HG03521 (cell line): ENCODE data around the gene DQX1.

Experiments
- ATAC-seq: cut with Tn5 transposase; IDR thresholded peaks from one replicate; pipeline ENCODE4 v1.9.1; 2021; ENCODE audit warnings: mild to moderate bottlenecking, moderate library complexity; ENCODE audit not compliant: unreplicated experiment

The DQX1 gene

DNA sequence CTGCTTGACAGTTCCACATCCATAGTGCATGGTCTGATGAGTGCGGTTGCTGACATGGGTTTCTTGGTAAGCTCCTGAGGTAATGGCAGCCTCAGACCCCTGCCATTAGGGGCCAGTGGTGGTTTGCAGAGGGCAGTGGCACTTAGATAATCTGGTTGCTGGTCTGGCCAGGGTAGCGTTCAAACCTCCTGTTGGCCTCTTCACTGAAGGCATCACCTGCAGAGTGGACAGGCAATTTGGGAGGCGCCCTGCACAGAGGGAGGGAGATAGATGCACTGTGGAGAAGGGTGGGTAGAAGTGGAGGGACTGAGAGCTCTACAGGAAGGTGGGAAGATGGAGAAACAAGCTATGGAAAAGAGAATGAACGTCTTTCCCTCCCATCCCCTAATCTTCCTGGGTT lies 7.4 kb upstream of the DQX1 start:
- ATAC-seq: no peak

DNA sequence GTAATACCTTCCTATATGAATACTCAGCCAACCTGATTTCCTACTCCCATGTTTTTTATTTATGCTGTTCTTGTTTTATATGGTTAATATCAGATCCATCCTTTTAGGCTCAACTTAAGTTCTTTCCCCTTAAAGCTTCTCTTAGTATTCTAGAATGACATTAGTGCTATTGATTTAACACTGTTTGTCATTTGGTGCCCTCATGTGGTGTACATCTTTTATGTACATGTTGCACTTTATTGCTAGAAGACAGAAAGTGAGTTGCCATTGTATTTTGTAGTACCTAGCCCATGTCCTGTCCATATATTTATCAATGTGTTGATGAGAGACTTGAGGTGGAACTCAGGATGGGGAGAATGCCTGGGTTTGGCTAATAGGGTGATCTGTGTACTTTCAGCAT lies 6.2 kb upstream of the DQX1 start:
- ATAC-seq: no peak

DNA sequence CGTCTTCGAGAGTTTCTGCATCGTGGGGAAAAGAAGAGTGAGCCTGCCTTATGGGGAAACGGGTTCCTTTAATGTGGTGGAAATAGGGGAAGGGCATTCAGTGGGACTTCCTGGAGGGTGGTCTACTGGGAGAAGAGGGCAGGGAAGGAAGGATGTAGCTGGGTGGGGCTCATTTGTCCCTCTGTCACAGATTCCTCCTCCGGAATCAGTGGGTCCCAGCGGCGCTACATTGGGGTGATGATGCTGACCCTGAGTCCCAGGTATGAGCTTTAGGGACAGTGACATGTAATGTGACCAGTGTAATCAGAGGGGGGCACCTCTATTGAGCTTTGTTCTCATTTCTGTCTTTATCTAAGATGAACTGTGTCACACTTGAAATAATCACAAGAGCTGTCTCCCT lies 5.6 kb upstream of the DQX1 start:
- ATAC-seq: no peak

DNA sequence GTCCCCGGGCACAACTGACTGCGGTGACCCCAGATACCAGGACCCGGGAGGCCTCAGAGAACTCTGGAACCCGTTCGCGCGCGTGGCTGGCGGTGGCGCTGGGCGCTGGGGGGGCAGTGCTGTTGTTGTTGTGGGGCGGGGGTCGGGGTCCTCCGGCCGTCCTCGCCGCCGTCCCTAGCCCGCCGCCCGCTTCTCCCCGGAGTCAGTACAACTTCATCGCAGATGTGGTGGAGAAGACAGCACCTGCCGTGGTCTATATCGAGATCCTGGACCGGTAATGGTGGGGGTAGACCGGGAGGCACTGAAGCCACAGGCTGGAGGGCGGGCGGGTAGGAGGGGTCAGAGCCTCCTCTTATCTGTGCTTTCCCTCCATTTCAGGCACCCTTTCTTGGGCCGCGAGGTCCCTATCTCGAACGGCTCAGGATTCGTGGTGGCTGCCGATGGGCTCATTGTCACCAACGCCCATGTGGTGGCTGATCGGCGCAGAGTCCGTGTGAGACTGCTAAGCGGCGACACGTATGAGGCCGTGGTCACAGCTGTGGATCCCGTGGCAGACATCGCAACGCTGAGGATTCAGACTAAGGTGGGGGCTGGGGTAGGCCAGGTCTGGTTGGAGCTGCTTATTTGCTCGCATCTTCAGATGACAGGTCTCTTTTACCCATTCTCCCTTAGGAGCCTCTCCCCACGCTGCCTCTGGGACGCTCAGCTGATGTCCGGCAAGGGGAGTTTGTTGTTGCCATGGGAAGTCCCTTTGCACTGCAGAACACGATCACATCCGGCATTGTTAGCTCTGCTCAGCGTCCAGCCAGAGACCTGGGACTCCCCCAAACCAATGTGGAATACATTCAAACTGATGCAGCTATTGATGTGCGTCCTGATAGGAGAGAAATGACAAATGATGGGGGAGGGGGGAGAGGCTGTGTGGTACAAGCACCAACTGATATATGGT lies 4.5 kb upstream of the DQX1 start:
- peak; percentile 16 for ATAC-seq

DNA sequence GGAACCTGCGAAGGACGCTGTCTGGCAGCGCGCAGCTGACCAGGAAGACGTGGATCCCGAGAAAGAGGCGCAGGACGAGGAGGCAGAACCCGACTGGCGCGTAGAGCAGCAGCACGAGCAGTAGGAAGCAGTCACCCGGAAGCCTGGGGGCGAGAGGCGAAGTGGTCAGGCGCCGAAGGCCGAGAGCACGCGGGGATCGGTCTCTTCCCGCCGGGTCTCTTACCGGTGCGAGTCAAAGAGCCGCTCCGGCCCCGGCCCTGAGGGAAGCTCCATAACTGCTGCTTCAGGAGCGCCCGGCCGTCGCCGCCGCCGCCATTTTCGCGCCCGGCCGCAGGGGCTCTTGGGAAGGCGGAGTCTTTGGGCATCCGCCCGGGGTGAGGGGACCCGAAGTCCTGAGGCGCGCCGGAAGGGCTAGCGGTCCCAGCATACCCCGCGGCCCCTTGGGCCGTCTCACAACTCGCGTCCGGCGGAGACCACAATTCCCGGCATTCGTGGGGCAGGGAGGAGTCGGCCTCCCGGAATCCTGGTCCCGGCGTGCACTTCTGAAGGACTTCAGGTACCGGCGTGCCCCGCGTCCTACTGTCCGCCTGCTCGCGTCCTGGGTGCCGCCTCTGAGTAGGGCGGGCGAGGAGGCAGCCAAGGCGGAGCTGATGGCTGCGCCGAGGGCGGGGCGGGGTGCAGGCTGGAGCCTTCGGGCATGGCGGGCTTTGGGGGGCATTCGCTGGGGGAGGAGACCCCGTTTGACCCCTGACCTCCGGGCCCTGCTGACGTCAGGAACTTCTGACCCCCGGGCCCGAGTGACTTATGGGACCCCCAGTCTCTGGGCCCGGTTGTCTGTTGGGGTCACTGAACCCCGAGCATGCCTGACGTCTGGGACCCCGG lies 3.6 kb upstream of the DQX1 start, which contains the start of the genes AUP1 and HTRA2:
TSS of gene AUP1 (minus strand) at position 350 of the 882 bp plus-strand sequence. CDS start at position 273, 77 bp downstream.
TSS of gene HTRA2 (plus strand) at position 577 of the 882 bp plus-strand sequence. CDS start at position 651, 74 bp downstream.
- peak; percentile 77 for ATAC-seq

DNA sequence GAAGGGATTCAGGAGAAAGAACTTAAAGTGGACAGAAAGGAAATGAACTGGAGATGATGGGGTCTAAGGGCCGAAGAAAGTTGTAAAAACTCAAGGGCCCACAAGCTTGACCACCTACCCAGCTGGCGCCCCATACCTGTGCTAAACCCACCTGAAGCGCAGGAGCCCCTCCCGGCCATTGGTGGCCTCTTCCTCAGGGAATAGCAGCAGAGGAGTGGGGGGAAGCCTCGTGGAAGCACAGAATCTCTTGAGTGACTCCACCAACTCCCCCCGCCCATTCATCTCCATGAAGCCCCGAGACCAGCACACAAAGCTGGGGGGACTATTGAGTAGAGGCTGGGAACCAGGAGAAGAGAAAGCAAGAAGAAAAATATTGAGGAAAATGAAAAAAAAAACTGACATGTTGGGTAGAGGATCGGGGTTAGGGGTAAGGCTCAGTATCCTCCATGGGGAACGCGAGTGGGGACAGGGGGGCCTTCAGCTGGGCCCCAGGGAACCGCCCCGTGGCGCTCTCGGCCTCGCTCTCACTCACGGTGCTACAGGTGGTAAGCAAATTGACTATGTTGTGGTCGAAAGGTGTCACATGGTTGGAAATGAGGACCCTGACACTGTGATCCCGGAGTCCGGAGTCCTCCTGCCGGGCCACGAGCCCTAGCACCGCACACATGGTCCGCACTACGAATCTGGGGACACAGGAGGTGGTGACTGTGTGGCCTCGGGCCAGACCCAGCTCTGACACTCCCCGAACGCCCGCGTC lies 2.7 kb upstream of the DQX1 start:
- ATAC-seq: peak; percentile 4

DNA sequence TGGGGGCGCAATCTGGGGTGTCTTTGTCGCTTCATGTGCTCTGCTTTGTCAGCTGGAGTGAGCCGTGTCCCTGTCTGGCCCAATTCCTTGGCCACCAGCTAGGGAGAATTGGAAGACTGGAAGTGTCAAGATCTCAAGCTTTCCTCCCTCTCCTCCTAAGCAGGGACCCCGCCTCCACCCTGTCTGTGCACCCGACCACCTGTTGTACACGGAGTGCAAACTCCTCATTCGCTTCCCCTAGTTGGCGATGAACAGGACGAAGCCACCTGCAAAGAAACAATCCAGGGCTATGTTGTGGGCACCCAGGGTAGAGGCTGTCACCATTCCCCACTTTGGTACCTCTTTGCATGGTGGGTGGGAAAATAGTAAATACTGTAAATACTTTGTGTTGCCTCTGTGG lies 1.7 kb upstream of the DQX1 start:
- no peak for ATAC-seq

DNA sequence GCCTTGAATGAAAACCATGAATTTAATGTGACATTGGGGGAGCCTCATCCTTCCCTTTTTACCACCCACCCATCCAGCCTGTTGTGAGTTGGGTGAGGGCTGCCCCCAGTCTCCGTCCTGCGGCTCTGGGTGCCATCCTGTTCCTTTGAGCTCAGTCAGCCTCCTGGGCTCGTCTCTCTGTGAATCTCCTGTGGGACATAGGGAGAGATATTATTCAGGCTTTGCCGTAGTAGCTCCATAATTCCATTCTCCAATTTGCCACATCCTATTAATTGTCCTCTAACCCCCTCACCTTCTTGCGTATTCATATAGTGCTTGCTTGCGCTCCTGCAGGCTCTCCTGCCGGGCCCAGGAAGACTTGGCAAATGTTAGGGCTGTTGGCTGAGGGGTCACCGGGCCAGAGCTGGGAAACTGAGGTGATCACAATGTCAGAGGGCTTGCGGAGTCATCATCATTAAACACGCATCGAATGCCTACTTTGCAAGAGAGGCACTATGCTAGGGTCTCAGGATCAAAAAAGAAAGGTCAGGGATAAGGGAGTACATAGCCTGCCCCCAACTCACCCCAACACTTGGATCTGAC lies 709 bp upstream of the DQX1 start:
- no peak for ATAC-seq

DNA sequence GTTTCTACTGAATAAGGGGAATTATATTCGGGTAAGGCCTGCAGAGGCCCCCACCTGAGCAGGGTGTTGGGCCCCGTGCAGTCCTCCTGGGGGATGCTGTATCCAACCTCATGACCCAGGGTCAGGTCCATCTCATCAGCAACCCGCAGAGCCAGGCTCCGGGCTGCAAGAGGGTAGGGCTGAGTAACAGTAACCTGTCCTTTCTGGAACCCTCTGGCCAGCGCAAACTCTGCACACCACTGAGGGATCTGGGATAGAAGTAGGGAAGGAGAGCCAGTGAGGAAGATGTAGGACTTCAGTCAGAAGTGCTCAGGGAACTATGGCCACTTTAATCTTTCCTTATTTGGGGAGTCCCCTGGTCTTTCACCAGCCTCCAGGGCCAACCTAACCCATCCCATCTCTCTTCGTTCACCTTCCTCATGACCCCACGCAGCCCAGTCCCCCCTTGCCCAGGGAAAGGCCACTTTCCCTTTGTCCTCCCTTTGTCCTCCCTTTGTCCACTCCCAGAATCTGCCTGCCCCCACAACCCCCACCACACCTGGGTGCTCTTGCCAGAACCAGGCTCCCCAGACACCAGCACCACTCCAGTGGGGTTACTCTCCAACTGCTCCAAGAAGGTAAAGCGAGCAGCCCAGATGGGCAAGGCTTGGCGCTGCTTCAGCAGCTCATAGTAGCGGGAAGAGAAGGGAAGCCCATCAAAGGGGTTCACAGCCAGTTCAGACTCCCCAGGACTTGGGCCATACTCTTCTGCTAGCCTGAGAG lies 895 bp downstream of the DQX1 start:
- ATAC-seq: no peak

DNA sequence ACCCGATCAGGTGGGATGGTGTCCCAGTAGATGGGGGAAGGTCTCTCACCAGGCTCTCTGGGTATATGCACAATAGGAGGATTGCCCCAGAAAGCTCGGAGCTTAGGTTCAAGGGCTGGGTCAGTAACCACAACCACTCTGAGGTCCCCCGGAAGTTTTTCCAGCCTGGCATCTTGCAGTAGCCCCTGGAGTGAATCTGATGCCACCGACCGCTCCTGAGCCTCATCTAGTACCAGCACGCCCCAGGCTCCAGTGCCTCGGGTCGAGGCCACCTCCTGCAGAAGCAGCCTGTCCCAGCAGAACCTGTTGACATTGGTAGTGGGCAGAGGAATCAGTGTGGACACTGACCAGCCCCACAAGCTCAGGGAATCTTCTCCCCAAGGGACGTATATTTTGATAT lies 2.0 kb downstream of the DQX1 start:
- ATAC-seq: no peak

DNA sequence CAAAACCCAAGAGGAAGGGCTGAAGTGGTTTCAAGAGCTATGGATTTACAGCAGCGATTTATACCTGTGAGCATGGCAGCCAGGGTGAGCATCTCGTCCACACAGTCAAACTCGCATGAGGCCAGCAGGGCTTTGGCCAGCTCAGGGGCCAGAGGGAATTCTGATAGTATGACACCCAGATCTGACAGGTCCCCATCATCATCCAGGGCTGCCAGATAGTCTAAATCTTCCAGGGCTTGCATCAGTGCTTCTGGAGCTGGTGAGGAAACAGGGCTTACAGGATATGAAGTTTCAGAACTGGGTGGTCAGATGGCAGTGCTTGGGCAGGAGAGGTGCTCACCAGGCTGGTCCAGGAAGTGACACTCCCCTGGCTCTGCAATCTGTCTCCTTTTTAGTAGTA lies 3.5 kb downstream of the DQX1 start:
- ATAC-seq: no peak

DNA sequence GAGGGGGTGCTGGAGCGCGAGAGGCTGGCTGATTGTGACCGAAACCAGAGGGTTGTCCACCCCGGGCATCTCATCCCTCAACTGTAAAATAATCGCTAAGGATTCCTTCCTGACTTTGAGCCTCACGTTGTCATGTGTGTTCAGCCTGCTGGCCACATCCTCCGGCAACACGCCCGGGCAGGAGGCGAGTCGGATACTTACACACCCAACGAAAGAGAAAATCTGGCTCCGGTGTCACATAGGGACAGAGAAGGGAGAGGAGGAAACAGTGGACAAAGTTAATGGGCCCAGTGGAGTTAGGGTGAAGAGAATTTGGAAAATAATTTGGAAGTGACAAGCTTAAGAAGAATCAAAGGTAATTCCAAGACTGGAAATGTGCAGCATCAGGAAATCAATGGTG lies 9.4 kb downstream of the DQX1 start:
- no peak for ATAC-seq

DNA sequence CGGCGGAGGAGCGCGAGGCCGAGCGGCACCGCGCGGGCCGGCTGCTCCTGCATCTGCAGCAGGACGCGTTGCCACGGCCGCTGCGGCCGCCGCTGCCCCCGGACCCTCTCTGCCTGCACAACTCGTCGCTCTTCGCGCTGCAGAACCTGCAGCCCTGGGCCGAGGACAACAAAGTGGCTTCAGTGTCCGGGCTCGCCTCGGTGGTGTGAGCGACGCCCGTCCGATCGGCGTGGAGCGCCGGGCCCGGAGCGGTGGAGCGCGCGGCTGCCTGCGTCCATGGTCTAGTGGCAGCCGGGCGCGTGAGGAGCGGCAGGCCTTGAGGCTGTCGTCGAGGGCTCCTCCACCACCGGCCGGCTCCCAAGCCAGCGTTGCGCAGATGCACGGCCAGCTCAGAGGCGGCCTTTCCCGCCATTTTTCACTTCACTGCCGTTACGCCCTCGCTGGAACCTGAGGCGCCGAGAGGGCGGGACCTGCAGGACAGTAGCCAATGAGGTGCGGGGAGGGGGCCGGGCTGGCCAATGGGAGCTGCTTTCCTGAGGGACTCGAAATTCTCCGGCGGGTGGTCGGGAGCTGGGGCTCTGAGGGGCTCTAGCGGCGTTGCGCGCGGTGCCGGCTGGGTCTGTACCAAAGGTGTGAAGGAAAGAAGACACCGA lies 9.9 kb downstream of the DQX1 start:
- ATAC-seq: peak; percentile 47

DNA sequence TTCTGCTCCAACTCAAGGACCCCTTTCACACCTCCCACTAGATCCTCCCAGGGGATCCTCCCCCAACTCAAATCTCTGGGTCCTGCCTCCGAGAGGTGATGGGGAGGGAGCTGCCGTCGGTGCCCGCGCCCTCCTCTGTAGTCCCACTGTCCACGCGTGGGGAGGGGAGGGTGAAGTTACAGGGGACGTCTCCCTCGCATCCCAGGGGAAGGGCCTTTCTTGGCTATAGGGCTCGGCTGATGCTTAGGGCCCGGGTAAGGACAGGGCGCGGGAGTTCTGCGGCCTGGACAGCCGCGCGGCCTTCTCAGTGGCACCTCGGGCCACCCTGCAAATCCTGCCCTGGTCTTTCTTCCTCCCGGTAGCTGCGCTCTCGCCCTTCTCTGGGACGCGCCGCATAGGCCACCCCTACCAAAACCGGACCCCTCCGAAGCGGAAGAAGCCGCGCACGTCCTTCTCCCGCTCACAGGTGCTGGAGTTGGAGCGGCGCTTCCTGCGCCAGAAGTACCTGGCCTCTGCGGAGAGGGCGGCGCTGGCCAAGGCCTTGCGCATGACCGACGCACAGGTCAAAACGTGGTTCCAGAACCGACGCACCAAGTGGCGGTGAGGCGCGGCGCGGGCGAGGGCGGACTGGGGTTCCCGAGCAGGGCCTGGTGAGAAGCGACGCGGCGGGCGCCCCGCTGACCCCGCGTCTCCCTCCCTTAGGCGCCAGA lies 10.6 kb downstream of the DQX1 start:
- ATAC-seq: no peak

DNA sequence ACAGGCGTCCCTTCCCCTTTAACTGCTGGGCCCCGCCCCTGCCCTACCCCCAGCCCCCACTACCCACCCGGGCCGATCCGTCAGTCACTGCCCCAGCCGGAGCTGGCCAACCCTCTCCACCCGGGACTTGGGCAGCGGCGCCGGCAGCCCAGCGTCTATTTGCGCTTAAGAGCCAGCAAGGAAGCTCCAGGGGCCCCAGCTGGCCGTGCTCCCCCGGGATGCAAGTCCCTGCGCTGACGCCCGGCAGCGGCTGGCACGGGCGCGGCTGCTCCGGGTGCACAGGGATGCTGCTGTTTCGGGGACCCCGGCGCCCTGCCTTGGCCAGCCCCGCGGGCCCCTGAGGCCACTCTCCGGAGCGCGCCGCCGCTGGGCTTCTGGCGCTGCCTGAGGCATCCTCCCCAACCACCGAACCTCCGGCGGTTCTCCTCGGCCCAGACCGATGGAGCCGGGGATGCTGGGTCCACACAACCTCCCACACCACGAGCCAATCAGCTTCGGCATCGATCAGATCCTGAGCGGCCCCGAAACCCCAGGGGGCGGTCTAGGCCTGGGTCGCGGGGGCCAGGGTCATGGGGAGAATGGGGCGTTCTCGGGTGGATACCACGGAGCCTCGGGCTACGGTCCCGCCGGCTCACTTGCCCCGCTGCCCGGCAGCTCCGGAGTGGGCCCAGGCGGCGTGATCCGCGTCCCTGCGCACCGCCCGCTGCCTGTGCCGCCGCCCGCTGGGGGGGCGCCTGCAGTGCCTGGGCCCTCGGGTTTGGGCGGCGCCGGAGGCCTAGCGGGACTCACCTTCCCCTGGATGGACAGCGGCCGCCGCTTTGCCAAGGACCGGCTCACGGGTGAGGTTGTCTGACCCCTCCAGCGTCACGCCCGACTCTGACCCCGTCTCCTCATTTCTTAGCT lies 11.4 kb downstream of the DQX1 start, which contains the start of gene TLX2:
TSS of gene TLX2 (plus strand) at position 83 of the 903 bp plus-strand sequence. CDS start at position 440, 357 bp downstream.
- ATAC-seq: no peak

DNA sequence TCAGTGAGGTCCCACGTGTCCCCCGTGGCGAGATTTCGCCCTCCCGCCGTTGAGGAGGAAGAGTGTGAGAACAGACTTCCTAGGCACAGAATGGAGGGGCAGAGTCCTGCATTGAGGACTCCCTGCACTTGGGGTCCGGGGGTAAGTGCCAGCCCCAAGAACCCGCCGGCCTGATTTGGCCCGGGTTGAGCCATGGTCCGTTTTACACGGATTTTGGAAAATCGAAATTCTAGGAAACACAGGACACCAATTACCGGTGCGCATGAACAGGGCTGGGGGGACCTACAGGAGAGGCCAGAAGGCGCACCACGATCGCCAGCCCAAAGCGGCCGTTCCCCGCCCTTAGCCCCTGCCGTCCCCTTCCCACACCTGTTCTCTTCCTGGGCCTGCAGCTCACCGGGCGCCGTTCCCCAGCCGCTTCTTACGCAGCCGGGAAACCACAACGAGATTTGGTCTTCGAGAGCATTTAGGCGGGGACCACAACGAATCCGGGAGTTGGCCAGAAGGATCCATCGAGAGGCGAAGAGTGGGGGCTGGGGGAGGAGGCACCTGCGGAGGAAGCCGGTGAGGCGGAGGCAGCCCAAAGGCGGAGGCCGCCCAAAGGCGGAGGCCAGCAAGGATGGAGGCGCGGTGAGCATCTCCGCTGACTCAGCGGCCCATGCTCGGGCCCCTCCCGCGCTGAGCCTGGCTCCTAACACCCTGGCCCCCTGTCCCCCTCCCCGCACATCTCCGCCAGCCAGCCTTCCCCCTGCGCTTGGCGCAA lies 12.2 kb downstream of the DQX1 start:
- ATAC-seq: no peak
